Stomach (tissue), 8 donors: ENCODE results near the gene CCR5AS.
"Not testable (repeated sequence)": the region's sequence is repeated elsewhere in the genome, so short reads cannot be mapped to it uniquely, and the experiment has no call there.

Experiments
- DNase-seq, 2 donors: peaks; one replicate each; pipeline versions ENCODE4 v3.0.0 to v3.0.0-alpha.2; 2013 to 2019
- H3K27ac ChIP-seq, 5 donors: fragments of 200-600 bp in 4 of 5; sonication (generic) in 4 of 5; one replicate each; pipeline ENCODE4 v1.5.1; 2013 to 2019; ENCODE audit warnings: mild to moderate bottlenecking in 1 of 5, moderate library complexity in 1 of 5
- H3K27me3 ChIP-seq, 3 donors: fragments of 200-600 bp; sonication (generic); one replicate each; pipeline ENCODE4 v1.5.1; 2017 to 2019; ENCODE audit warnings: mixed run types in 1 of 3
- H3K36me3 ChIP-seq, 4 donors: fragments of 200-600 bp; sonication (generic); 1 replicate in 3 of 4; 2 replicates in 1 of 4; pipeline ENCODE4 v1.5.1; 2016 to 2019
- H3K4me1 ChIP-seq, 4 donors: fragments of 200-600 bp; sonication (generic); one replicate each; pipeline ENCODE4 v1.5.1; 2016 to 2019
- H3K4me3 ChIP-seq, 4 donors: fragments of 200-600 bp; sonication (generic) in 3 of 4; one replicate each; pipeline ENCODE4 v1.5.1; 2016 to 2019; ENCODE audit warnings: mild to moderate bottlenecking in 1 of 4
- H3K9me3 ChIP-seq, 4 donors: fragments of 200-600 bp; sonication (generic); one replicate each; pipeline ENCODE4 v1.5.1; 2016 to 2019
- EP300 ChIP-seq: sonication (generic); formaldehyde crosslinking; IDR thresholded peaks from one replicate; pipeline ENCODE4 v1.6.1; 2017; ENCODE audit warnings: antibody characterized with exemption
- POLR2A ChIP-seq, 4 donors: fragments of 450-650 bp; IDR thresholded peaks; one replicate each; pipeline ENCODE4 v1.6.1; 2016; ENCODE audit warnings: antibody characterized with exemption in 4 of 4, control low read depth in 2 of 4, mild to moderate bottlenecking in 1 of 4, moderate library complexity in 1 of 4
- POLR2AphosphoS5 ChIP-seq, 3 donors: sonication (generic); formaldehyde crosslinking; IDR thresholded peaks; one replicate each; pipeline ENCODE4 v1.6.1; 2016; ENCODE audit warnings: antibody characterized with exemption in 3 of 3
- WGBS, 5 donors: extraction: QIAGEN DNeasy Blood & Tissue Kit in 3 of 5; methylation state at CpG; one replicate each; pipeline versions ENCODE4 v1.1.5 to v1.1.7; 2013 to 2018; 5-methylcytosine and 5-hydroxymethylcytosine counted together
- intact Hi-C: fragments of 100-400 bp; cut with DNase I; formaldehyde crosslinking; loops from one replicate; pipeline ENCODE4 v1.15.1; 2023; ENCODE audit warnings: low total_unique reads
- TF ChIP-seq, protein P1 (sequence below), 7 experiments: fragments of 450-650 bp in 4 of 7; fragments of 200-600 bp in 3 of 7; sonication (generic) in 3 of 7; IDR thresholded peaks; one replicate each; pipeline ENCODE4 v1.5.1; 2016 to 2019; ENCODE audit warnings: antibody characterized with exemption in 7 of 7, control low read depth in 2 of 7, mild to moderate bottlenecking in 1 of 7
- donor health status: healthy with polysubstance abuse.
- donor health status: Bipolar disorder and iron deficiency.
- donor health status: healthy.

Gene CCR5AS

GRCh38 chr3:46338840-46339239 lies 68.0 kb downstream of the CCR5AS start:
- intact Hi-C loops, result no loop called here
- Histone ChIP-seq H3K9me3 (peaks cover 9 to 24% (median 16%) of the 10 kb centered on the region in 4 donors), H3K27me3 (no peaks in the 10 kb centered on the region), H3K27ac (no peak overlapping the region), H3K36me3 (no peaks in the 10 kb centered on the region), H3K4me1 (no peaks in the 10 kb centered on the region), H3K4me3 (no peak overlapping the region)
- WGBS, 5 donors, result 90 to 100% (median 100%) methylated on average over 1 of the region's 1 CpG
- TF ChIP-seq, protein P1, sequence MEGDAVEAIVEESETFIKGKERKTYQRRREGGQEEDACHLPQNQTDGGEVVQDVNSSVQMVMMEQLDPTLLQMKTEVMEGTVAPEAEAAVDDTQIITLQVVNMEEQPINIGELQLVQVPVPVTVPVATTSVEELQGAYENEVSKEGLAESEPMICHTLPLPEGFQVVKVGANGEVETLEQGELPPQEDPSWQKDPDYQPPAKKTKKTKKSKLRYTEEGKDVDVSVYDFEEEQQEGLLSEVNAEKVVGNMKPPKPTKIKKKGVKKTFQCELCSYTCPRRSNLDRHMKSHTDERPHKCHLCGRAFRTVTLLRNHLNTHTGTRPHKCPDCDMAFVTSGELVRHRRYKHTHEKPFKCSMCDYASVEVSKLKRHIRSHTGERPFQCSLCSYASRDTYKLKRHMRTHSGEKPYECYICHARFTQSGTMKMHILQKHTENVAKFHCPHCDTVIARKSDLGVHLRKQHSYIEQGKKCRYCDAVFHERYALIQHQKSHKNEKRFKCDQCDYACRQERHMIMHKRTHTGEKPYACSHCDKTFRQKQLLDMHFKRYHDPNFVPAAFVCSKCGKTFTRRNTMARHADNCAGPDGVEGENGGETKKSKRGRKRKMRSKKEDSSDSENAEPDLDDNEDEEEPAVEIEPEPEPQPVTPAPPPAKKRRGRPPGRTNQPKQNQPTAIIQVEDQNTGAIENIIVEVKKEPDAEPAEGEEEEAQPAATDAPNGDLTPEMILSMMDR (IDR thresholded peaks at IDR 0.05), result no peak
- TF ChIP-seq POLR2A (IDR thresholded peaks at IDR 0.05) (no peak), EP300 (no peak), POLR2AphosphoS5 (IDR thresholded peaks at IDR 0.05) (no peak)
- DNase-seq, result no peak

- Histone ChIP-seq H3K9me3 (peaks cover 9 to 24% (median 16%) of the 10 kb centered on the region in 4 donors), H3K4me3 (no peak overlapping the region), H3K27me3 (no peaks in the 10 kb centered on the region), H3K27ac (no peak overlapping the region), H3K36me3 (no peaks in the 10 kb centered on the region), H3K4me1 (no peaks in the 10 kb centered on the region)
- intact Hi-C loops, result no loop called here
- TF ChIP-seq POLR2A (IDR thresholded peaks at IDR 0.05) (no peak), EP300 (no peak), POLR2AphosphoS5 (IDR thresholded peaks at IDR 0.05) (no peak)
- TF ChIP-seq, protein P1 (IDR thresholded peaks at IDR 0.05), result no peak
- DNase-seq, result no peak
Observed at GRCh38 chr3:46337911-46338310, 69.0 kb downstream of the CCR5AS start.

- H3K4me1 ChIP-seq, result no peaks in the 10 kb centered on the region
- peaks cover 9 to 24% (median 16%) of the 10 kb centered on the region in 4 donors for H3K9me3 ChIP-seq
- H3K4me3 ChIP-seq, result no peak overlapping the region
- H3K36me3 ChIP-seq, result no peaks in the 10 kb centered on the region
- no peak overlapping the region for H3K27ac ChIP-seq
- no peak for DNase-seq
- H3K27me3 ChIP-seq, result no peaks in the 10 kb centered on the region
- TF ChIP-seq, protein P1 (IDR thresholded peaks at IDR 0.05), result no peak
- TF ChIP-seq POLR2AphosphoS5 (IDR thresholded peaks at IDR 0.05), result no peak
- TF ChIP-seq EP300, result no peak
- TF ChIP-seq POLR2A (IDR thresholded peaks at IDR 0.05), result no peak
- WGBS, 5 donors, result 42 to 57% (median 51%) methylated on average over 3 of the region's 3 CpGs
- intact Hi-C loops, result no loop called here
Observed at GRCh38 chr3:46335541-46335940, 71.3 kb downstream of the CCR5AS start.

GRCh38 chr3:46334741-46335478 lies 72.0 kb downstream of the CCR5AS start:
- intact Hi-C loops, result no loop called here
- no peak overlapping the region for H3K27ac ChIP-seq
- no peaks in the 10 kb centered on the region for H3K36me3 ChIP-seq
- no peaks in the 10 kb centered on the region for H3K27me3 ChIP-seq
- no peak for DNase-seq
- H3K4me3 ChIP-seq, result no peak overlapping the region
- no peaks in the 10 kb centered on the region for H3K4me1 ChIP-seq
- TF ChIP-seq POLR2AphosphoS5 (IDR thresholded peaks at IDR 0.05) (no peak), POLR2A (IDR thresholded peaks at IDR 0.05) (no peak), EP300 (no peak)
- TF ChIP-seq, protein P1 (IDR thresholded peaks at IDR 0.05), result no peak
- peaks cover 9 to 20% (median 15%) of the 10 kb centered on the region in 4 donors for H3K9me3 ChIP-seq
- 34 to 46% (median 43%) methylated on average over 4 of the region's 4 CpGs for WGBS, 5 donors

- H3K4me3 ChIP-seq, DNase-seq, H3K27ac ChIP-seq, H3K4me1 ChIP-seq, H3K36me3 ChIP-seq, intact Hi-C loops, H3K27me3 ChIP-seq: not testable (repeated sequence)
- H3K9me3 ChIP-seq, result peaks cover 0 to 19% (median 8%) of the 10 kb centered on the region in 4 donors
- WGBS, 5 donors, result 92 to 100% (median 96%) methylated on average over 3 of the region's 3 CpGs
Observed at GRCh38 chr3:46330676-46331075, 76.2 kb downstream of the CCR5AS start.
